GM21786 (cell line): ENCODE results near the gene RAB43.
"Not testable (repeated sequence)": the region's sequence is repeated elsewhere in the genome, so short reads cannot be mapped to it uniquely, and the experiment has no call there.

Experiments used
- ATAC-seq: cut with Tn5 transposase; IDR thresholded peaks from one replicate; pipeline ENCODE4 v1.9.1; 2021; ENCODE audit not compliant: unreplicated experiment

Gene RAB43

GRCh38 chr3:129121792-129122411 is at the start of gene RAB43:
TSS of gene RAB43 (minus strand) at chr3:129121804. CDS start at chr3:129121489, 315 bp downstream.
- ATAC-seq, result peak; percentile 38

DNA sequence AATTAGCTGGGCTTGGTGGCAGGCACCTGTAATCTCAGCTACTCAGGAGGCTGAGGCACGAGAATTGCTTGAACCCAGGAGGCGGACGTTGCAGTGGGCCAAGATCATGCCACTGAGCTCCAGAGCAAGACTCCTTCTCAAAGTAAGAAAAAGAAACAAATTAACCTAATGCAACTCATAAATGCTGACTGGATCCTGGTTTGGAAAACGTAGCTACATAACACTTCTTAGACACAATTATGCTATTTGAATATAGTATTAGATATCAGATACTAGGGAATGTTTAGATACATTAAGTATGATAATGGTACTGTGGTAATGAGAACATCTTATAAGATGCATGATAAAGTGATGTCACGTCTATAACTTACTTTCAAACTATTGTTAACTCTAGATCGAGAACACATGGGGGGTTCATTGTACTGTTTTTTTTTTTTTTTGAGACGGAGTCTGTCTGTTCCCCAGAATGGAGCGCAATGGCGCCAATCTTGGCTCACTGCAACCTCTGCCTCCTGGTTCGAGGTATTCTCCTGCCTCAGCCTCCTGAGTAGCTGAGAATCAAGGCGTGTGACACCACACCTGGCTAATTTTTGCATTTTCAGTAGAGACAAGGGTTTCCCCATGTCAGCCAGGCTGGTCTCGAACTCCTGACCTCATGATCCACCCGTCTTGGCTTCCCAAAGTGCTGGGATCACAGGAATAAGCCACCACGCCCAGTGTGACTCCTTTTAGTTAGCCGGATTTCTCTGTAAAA is 45.2 kb upstream of the RAB43 start:
- ATAC-seq, result no peak

- not testable (repeated sequence) for ATAC-seq
Observed at GRCh38 chr3:129165594-129165993, 44.0 kb upstream of the RAB43 start.

- no peak for ATAC-seq
Observed at GRCh38 chr3:129164500-129164899, 42.9 kb upstream of the RAB43 start.

GRCh38 chr3:129162729-129163579 is 41.4 kb upstream of the RAB43 start:
- no peak for ATAC-seq

GRCh38 chr3:129161860-129162271 is 40.3 kb upstream of the RAB43 start:
- no peak for ATAC-seq

- ATAC-seq, result peak; percentile 82
Observed at GRCh38 chr3:129160891-129161859, 39.6 kb upstream of the RAB43 start, which contains the start of gene ISY1. TSS of gene ISY1 (minus strand) at chr3:129161063. CDS start at chr3:129160975, 88 bp downstream.

GRCh38 chr3:129144786-129145185 is 23.2 kb upstream of the RAB43 start:
- ATAC-seq, result no peak

DNA sequence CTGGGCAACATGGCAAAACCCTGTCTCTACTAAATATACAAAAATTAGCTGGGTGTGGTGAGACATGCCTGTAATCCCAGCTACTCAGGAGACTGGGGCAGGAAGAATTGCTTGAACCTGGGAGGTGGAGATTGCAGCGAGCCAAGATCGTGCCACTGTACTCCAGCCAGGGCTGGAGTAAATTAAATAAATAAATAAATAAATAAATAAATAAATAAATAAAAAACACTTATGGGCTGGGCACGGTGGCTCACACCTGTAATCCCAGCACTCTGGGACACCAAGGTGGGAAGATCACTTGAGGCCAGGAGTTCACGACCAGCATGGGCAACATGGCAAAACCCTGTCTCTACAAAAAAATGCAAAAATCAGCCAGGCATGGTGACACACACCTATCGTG is 19.4 kb upstream of the RAB43 start:
- ATAC-seq, result not testable (repeated sequence)

GRCh38 chr3:129139911-129140310 is 18.3 kb upstream of the RAB43 start:
- no peak for ATAC-seq

- not testable (repeated sequence) for ATAC-seq
Observed at GRCh38 chr3:129136275-129136674, 14.7 kb upstream of the RAB43 start.

- ATAC-seq, result no peak
Observed at GRCh38 chr3:129132097-129132866, 10.7 kb upstream of the RAB43 start.

GRCh38 chr3:129131465-129132088 is 10.0 kb upstream of the RAB43 start:
- ATAC-seq, result no peak

GRCh38 chr3:129130291-129130813 is 8.7 kb upstream of the RAB43 start:
- ATAC-seq, result no peak

GRCh38 chr3:129128357-129129155 is 7.0 kb upstream of the RAB43 start:
- no peak for ATAC-seq

DNA sequence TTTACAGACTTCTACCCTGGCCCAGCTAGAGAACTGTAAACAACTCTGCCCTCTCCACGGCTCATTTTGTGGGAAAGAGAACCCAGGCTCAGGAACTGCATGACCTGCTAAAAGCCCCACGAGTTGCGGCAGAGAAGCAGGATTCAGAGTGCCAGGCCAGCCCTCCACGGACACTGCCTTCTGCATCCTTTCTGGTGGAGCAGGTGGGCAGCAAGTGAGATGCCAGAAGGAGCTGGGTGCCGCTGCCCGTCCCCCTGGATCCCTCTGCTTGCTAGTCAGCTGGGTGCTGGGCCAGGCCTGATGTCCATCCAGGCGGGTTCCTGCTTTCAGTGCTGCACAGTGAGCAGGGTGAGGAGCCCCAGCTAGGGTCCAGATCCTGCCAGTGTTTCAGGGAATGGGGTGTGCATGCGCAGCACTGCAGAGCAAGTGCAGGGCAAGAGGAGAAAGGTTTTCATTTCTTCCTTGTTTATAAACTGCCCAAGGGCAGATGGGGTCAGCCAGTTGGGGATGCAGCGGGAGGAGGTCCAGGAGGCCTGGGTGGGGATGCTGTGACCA is 5.2 kb upstream of the RAB43 start:
- no peak for ATAC-seq

- no peak for ATAC-seq
Observed at GRCh38 chr3:129123314-129124060, 1.9 kb upstream of the RAB43 start.
